GM13976 (cell line): Measurements from ENCODE around the gene KIR2DL4.
"Not testable (repeated sequence)": the region's sequence is repeated elsewhere in the genome, so short reads cannot be mapped to it uniquely, and the experiment has no call there.

Source experiments
- DNase-seq: peaks from one replicate; pipeline ENCODE4 v3.0.0; 2012; ENCODE audit warnings: low spot score
- CTCF ChIP-seq: IDR thresholded peaks from 2 replicates; pipeline ENCODE4 v1.5.1; 2012; ENCODE audit warnings: borderline replicate concordance, mild to moderate bottlenecking; ENCODE audit not compliant: insufficient read depth; ENCODE audit errors: extremely low read depth, missing control alignments, control extremely low read depth
- in situ Hi-C: fragments of 300-500 bp; cut with MboI; formaldehyde crosslinking; loops from one replicate; pipeline ENCODE4 v1.12.0; 2022; ENCODE audit warnings: low sequenced_read_pairs, mixed read lengths, inconsistent platforms; ENCODE audit not compliant: unreplicated experiment

Gene KIR2DL4

DNA sequence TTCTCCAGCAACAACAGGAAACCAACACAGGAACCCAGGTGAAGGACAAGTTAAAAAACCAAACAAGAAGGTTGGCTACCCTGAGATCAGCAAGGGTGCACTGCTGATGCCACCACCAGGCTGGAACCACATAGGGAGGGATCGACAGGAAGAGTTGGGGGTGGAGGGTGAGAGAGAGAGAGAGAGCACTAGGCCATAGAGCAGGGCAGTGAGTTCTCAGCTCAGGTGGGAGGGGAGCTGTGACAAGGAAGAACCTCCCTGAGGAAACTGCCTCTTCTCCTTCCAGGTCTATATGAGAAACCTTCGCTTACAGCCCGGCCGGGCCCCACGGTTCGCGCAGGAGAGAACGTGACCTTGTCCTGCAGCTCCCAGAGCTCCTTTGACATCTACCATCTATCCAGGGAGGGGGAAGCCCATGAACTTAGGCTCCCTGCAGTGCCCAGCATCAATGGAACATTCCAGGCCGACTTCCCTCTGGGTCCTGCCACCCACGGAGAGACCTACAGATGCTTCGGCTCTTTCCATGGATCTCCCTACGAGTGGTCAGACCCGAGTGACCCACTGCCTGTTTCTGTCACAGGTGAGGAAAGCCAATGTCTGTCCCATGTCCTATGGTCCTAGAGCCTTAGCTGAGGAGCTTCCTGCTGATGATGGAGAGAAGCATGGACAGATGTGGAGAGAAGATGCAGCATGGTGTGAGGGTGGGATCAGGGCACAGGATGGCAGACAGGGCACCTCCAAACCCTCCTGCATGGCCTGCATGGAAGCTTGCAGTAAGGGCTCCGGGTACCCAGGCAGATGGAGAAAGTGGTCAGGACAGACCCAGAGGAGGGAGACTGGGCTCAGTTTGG is 2.5 kb downstream of the KIR2DL4 start:
- in situ Hi-C loops = no loop called here
- no peak for DNase-seq
- no peak for TF ChIP-seq CTCF

GRCh38 chr19:54806516-54806838 is 3.1 kb downstream of the KIR2DL4 start:
- in situ Hi-C loops = no loop called here
- TF ChIP-seq CTCF = no peak

DNA sequence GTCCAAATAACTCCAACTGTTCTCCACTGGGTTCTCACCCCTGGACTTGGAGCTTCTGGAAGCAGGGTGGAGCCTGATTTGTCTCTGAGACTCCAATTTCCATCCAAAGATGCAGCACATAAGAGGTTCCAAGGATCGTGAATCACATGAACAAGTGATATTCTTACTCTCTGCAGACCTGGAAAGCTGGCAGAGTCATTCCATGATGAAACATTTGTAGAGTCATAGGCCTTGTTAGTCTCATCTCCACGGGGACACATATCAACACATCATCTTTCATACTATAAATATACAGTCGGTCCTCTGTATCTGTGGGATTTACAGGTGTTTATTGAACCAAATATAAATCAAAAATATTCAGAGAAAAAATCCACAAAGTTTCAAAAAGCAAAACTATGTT is 11.2 kb downstream of the KIR2DL4 start:
- in situ Hi-C loops, DNase-seq: not testable (repeated sequence)

More at GRCh38 chr19:54806516-54806838, 3.1 kb downstream of the KIR2DL4 start:
- no peak for DNase-seq

DNA sequence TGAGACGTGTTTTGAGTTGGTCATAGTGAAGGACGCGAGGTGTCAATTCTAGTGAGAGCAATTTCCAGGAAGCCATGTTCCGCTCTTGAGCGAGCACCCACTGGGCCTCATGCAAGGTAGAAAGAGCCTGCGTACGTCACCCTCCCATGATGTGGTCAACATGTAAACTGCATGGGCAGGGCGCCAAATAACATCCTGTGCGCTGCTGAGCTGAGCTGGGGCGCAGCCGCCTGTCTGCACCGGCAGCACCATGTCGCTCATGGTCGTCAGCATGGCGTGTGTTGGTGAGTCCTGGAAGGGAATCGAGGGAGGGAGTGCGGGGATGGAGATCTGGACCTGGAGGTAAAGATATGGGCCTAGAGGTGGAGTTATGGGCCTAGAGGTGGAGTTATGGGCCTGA is 12.8 kb downstream of the KIR2DL4 start, which contains the start of gene KIR3DL1:
Gene KIR3DL1, plus strand, starts transcription at position 218 of the 400 bp plus-strand sequence.
- in situ Hi-C loops, DNase-seq: not testable (repeated sequence)

DNA sequence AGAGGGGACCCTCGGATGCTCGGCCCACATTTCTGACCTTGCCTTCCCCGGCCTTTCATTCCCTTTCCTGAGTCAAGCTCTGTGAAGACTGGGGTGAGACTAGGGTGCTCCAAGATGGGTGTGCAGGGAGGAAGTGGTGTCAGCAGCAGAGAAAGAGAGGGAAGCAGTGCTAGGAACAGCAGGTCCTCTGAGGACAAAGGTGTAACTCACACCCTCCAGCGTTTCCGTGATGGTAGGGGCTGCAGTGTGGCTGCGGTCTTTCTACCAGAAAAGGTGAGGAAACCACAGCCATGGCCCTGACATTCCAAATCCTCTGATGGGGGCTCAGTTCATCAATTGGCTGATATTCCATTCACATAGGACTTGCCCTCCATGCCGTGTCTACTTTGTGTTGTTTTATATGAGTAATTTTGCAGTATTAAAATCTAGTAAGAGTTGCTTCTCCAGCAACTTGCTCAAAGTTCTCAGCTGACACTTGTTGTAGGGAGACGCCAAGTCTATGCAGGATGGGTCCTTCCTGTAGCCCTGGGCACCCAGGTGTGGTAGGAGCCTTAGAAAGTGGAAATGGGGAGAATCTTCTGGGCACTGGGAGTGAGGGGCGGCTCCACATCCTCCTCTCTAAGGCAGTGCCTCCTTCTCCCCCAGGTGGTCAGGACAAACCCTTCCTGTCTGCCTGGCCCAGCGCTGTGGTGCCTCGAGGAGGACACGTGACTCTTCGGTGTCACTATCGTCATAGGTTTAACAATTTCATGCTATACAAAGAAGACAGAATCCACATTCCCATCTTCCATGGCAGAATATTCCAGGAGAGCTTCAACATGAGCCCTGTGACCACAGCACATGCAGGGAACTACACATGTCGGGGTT is 14.5 kb downstream of the KIR2DL4 start:
- TF ChIP-seq CTCF = no peak
- in situ Hi-C loops = no loop called here
- no peak for DNase-seq

- in situ Hi-C loops = not testable (repeated sequence)
These were observed 21.0 kb downstream of the KIR2DL4 start for GRCh38 chr19:54824416-54824815.

GRCh38 chr19:54825326-54825725 is 21.9 kb downstream of the KIR2DL4 start:
- DNase-seq, in situ Hi-C loops: not testable (repeated sequence)

More at GRCh38 chr19:54824416-54824815, 21.0 kb downstream of the KIR2DL4 start:
- DNase-seq = not testable (repeated sequence)

DNA sequence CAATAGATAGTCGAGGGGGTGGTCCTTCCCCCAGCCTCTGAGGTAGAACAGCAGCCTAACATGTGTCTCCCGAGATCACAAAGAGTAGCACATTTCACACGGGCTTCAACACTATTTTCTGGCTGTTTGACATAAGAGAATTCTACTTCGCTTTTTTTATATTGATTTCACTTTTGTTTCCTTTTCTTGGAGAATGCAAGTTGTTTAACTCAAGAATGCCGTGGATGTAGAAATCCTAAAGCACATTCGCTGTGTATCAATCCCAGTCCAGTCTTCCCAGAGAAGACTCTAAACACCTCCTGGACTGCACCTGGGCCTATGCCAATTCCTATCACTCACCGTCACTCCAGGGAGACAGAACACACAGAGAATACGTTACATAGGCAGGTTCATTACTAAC is 24.7 kb downstream of the KIR2DL4 start:
- DNase-seq, in situ Hi-C loops: not testable (repeated sequence)

- in situ Hi-C loops, DNase-seq: not testable (repeated sequence)
These were observed 29.1 kb downstream of the KIR2DL4 start, which contains the start of gene KIR2DS4 for GRCh38 chr19:54832496-54832895. TSS of gene KIR2DS4 (plus strand) at chr19:54832676.

GRCh38 chr19:54835126-54835525 is 31.7 kb downstream of the KIR2DL4 start:
- in situ Hi-C loops, DNase-seq: not testable (repeated sequence)

GRCh38 chr19:54837522-54837921 is 34.1 kb downstream of the KIR2DL4 start:
- DNase-seq, in situ Hi-C loops: not testable (repeated sequence)

- in situ Hi-C loops, DNase-seq: not testable (repeated sequence)
These were observed 39.8 kb downstream of the KIR2DL4 start for GRCh38 chr19:54843171-54843570.

GRCh38 chr19:54850061-54850640 is 46.7 kb downstream of the KIR2DL4 start, which contains the start of gene KIR3DL2:
TSS of gene KIR3DL2 (plus strand) at chr19:54850443. CDS start at chr19:54850476, 33 bp downstream.
- in situ Hi-C loops = not testable (repeated sequence)

More at GRCh38 chr19:54850061-54850640, 46.7 kb downstream of the KIR2DL4 start, which contains the start of gene KIR3DL2:
- not testable (repeated sequence) for DNase-seq
